OCI-LY3 (cell line): ENCODE measurements around the gene CEBPG.

Experiments used
- H2AFZ ChIP-seq: fragments of 200-600, 300-600 bp; shearing (Covaris generic); 2 replicates; pipeline ENCODE4 v1.6.0; 2014; ENCODE audit warnings: antibody characterized with exemption, low read depth, low read length
- H3K27ac ChIP-seq: fragments of 200-600, 300-600 bp; sonication (generic); 2 replicates; pipeline ENCODE4 v1.5.1; 2014; ENCODE audit warnings: mild to moderate bottlenecking, low read length, moderate library complexity, mixed read lengths
- H3K27me3 ChIP-seq: fragments of 200-600, 300-600 bp; sonication (generic); 2 replicates; pipeline ENCODE4 v1.6.1; 2014; ENCODE audit warnings: low read depth, low read length, mixed read lengths
- H3K36me3 ChIP-seq: fragments of 200-600, 300-600 bp; sonication (generic); replicated peaks from 2 replicates; pipeline ENCODE3; 2014; ENCODE audit warnings: low read depth, low read length, mixed read lengths
- H3K4me1 ChIP-seq: fragments of 300-600, 200-600 bp; sonication (generic); 2 replicates; pipeline ENCODE4 v1.6.1; 2014; ENCODE audit warnings: low read length, mixed read lengths
- H3K4me2 ChIP-seq: fragments of 200-600, 300-600 bp; sonication (generic); 2 replicates; pipeline ENCODE4 v1.6.1; 2014; ENCODE audit warnings: low read length, mixed read lengths
- H3K4me3 ChIP-seq: fragments of 300-600, 200-600 bp; sonication (generic); 2 replicates; pipeline ENCODE4 v1.5.1; 2014; ENCODE audit warnings: antibody characterized with exemption, mild to moderate bottlenecking, low read length, moderate library complexity
- H3K79me2 ChIP-seq: fragments of 300-600, 200-600 bp; shearing (Covaris generic); 2 replicates; pipeline ENCODE4 v1.6.1; 2014; ENCODE audit warnings: mild to moderate bottlenecking, low read length, mixed read lengths
- H3K9ac ChIP-seq: fragments of 300-600, 200-600 bp; shearing (Covaris generic); 2 replicates; pipeline ENCODE4 v1.6.0; 2014; ENCODE audit warnings: mild to moderate bottlenecking, low read length, moderate library complexity
- H3K9me3 ChIP-seq: fragments of 200-600, 300-600 bp; shearing (Covaris generic); 2 replicates; pipeline ENCODE4 v1.6.1; 2014; ENCODE audit warnings: low read length, mixed read lengths; ENCODE audit not compliant: insufficient read depth
- H4K20me1 ChIP-seq: fragments of 200-600, 300-600 bp; sonication (generic); 2 replicates; pipeline ENCODE4 v1.6.1; 2016; ENCODE audit warnings: low read length, mixed read lengths; ENCODE audit not compliant: insufficient read depth
- EZH2phosphoT487 ChIP-seq: fragments of 200-600 bp; shearing (Covaris generic); IDR thresholded peaks from 2 replicates; pipeline ENCODE4 v1.6.1; 2018; ENCODE audit warnings: antibody characterized with exemption, mixed run types, low read depth
- TF ChIP-seq, protein P1 (sequence below): fragments of 200-600, 300-600 bp; sonication (generic); IDR thresholded peaks from 2 replicates; pipeline ENCODE4 v1.5.1; 2014; ENCODE audit warnings: antibody characterized with exemption, low read length, low read depth

Gene CEBPG

DNA sequence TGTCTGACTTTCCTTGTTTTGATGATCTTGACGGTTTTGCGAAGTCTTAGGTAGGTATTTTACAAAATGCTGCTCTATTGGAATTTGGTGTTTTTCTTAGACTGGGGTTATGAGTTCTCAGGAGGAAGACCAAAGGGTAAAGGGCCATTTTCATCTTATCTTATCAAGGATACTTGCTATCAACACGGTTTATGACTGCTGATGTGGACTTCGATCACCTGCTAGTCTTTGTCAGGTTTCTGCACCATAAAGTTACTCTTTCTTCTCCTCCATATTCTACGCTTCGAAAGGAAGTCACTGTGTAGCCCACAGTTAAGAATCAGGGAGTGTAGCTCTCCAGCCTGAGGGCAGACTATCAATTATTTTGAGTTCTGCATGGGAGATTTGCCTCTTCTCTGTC lies 7.4 kb upstream of the CEBPG start:
- H3K36me3 ChIP-seq = no peaks in the 10 kb centered on the region
- no peaks in the 10 kb centered on the region for H3K4me1 ChIP-seq
- no peaks in the 10 kb centered on the region for H3K79me2 ChIP-seq
- no peaks in the 10 kb centered on the region for H4K20me1 ChIP-seq
- TF ChIP-seq, protein P1, sequence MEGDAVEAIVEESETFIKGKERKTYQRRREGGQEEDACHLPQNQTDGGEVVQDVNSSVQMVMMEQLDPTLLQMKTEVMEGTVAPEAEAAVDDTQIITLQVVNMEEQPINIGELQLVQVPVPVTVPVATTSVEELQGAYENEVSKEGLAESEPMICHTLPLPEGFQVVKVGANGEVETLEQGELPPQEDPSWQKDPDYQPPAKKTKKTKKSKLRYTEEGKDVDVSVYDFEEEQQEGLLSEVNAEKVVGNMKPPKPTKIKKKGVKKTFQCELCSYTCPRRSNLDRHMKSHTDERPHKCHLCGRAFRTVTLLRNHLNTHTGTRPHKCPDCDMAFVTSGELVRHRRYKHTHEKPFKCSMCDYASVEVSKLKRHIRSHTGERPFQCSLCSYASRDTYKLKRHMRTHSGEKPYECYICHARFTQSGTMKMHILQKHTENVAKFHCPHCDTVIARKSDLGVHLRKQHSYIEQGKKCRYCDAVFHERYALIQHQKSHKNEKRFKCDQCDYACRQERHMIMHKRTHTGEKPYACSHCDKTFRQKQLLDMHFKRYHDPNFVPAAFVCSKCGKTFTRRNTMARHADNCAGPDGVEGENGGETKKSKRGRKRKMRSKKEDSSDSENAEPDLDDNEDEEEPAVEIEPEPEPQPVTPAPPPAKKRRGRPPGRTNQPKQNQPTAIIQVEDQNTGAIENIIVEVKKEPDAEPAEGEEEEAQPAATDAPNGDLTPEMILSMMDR = no peak
- no peak for TF ChIP-seq EZH2phosphoT487
- H3K4me3 ChIP-seq = no peak overlapping the region
- H2AFZ ChIP-seq = no peak overlapping the region
- no peaks in the 10 kb centered on the region for H3K9me3 ChIP-seq
- H3K27ac ChIP-seq = no peak overlapping the region
- peaks cover 49% of the 10 kb centered on the region for H3K27me3 ChIP-seq
- no peak overlapping the region for H3K4me2 ChIP-seq
- no peak overlapping the region for H3K9ac ChIP-seq

DNA sequence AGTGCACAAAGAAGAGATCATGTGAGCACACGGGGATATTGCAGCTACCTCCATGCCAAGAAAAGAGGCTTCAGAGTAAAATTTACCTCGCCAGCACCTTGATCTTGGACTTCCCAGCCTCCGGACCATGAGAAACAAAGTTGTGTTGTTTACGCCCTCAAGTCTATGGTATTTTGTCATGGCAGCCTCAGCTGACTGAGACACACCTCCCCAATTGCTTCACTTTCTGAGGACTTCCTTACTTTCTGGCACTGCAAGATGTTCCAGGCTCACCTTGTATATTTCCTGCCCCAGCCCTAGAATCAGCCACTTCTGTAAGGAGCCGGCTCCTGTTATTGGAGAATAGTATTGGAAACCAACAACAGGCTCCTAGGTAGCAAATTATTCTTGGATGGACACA lies 6.6 kb upstream of the CEBPG start:
- no peaks in the 10 kb centered on the region for H3K9me3 ChIP-seq
- no peak overlapping the region for H3K4me2 ChIP-seq
- no peak overlapping the region for H3K27ac ChIP-seq
- no peaks in the 10 kb centered on the region for H3K36me3 ChIP-seq
- H3K4me3 ChIP-seq = no peak overlapping the region
- peaks cover under 1% of the 10 kb centered on the region; the same call in 1 of the 2 replicates for H3K4me1 ChIP-seq
- H4K20me1 ChIP-seq = no peaks in the 10 kb centered on the region
- no peak for TF ChIP-seq EZH2phosphoT487
- TF ChIP-seq, protein P1 = no peak
- H3K79me2 ChIP-seq = no peaks in the 10 kb centered on the region
- H3K9ac ChIP-seq = no peak overlapping the region
- H2AFZ ChIP-seq = no peak overlapping the region
- H3K27me3 ChIP-seq = peaks cover 45% of the 10 kb centered on the region

DNA sequence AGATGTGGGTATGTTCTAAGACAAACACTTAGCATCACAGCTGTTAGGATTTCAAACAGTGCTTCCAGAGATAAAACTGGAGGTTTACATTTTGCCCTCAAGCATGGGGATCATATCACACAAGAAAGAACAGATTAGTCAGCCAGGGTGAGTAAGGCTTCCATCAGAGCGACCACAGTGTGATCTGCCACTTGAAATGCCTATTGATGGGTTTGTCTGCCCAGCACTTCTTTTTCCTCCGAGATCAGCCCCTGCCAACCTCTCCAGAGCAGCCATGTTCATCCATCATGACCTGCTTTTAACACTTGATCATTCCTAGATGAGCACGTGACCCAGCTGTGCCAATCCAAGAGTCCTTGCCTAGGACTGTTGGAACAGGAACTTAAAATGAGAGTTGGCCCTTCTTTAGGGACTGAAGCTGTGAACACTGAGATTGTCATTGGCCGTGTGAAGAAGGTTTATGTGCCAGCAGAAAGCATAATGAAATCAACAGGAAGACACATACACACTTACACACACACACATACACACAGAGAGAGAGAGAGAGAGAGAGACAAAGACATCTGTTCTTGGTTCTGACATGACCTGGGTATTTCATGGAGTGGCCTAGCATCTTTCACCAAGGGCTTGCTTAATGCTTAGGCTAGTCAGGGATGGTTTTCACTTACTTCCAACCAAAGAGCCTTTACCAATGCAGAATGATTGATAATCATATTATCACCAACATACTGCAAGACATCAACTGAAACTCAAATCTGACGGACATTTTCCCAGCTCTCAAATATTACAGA lies 5.2 kb upstream of the CEBPG start:
- H3K27me3 ChIP-seq = peaks cover 34% of the 10 kb centered on the region
- no peaks in the 10 kb centered on the region for H3K9me3 ChIP-seq
- H3K4me2 ChIP-seq = no peak overlapping the region
- H3K79me2 ChIP-seq = no peaks in the 10 kb centered on the region
- peaks cover 8% of the 10 kb centered on the region; the same call in 1 of the 2 replicates for H3K4me1 ChIP-seq
- H3K9ac ChIP-seq = no peak overlapping the region
- H3K4me3 ChIP-seq = no peak overlapping the region
- H4K20me1 ChIP-seq = no peaks in the 10 kb centered on the region
- TF ChIP-seq, protein P1 = no peak
- TF ChIP-seq EZH2phosphoT487 = no peak
- H3K36me3 ChIP-seq = no peaks in the 10 kb centered on the region
- no peak overlapping the region for H2AFZ ChIP-seq
- H3K27ac ChIP-seq = no peak overlapping the region

DNA sequence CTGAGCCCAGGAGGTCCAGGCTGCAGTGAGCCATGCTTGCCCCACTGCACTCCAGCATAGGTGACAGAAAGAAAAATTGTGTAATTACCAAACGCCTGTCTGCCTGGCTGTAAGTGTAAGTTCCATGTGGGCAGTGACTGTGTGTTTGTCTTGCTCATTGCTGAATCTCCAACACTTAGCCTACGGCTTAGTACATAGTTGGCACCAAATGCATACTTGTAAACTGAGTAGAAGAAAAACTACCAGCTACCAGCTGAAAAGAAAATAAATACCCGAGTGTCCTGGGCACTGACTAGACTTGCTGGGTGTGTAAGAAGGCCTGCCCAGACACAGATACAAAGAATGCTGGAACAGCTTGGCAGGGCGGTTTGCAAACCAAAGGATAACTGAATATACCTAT lies 2.7 kb upstream of the CEBPG start:
- Histone ChIP-seq H2AFZ (no peak overlapping the region), H3K79me2 (peaks cover 22% of the 10 kb centered on the region), H3K36me3 (peaks cover 10% of the 10 kb centered on the region), H3K27ac (no peak overlapping the region), H3K4me2 (no peak overlapping the region), H3K4me3 (no peak overlapping the region), H4K20me1 (peaks cover 16% of the 10 kb centered on the region), H3K9ac (no peak overlapping the region), H3K27me3 (peaks cover 31% of the 10 kb centered on the region), H3K9me3 (no peaks in the 10 kb centered on the region), H3K4me1 (peaks cover 20% of the 10 kb centered on the region)
- TF ChIP-seq EZH2phosphoT487 = no peak
- TF ChIP-seq, protein P1 = no peak
